Peyer's patch (tissue), 4 donors: Measurements from ENCODE around the gene SMARCC2.

Source experiments
- CTCF ChIP-seq, 6 experiments: fragments of 450-650 bp in 4 of 6; fragments of 200-600 bp in 2 of 6; sonication (generic) in 1 of 6; IDR thresholded peaks; one replicate each; pipeline ENCODE4 v1.5.1; 2017 to 2019; ENCODE audit warnings: antibody characterized with exemption in 6 of 6, mild to moderate bottlenecking in 3 of 6, moderate library complexity in 1 of 6
- POLR2A ChIP-seq, 2 donors: fragments of 450-650 bp; IDR thresholded peaks; one replicate each; pipeline ENCODE4 v1.5.1; 2017; ENCODE audit warnings: antibody characterized with exemption in 2 of 2, mild to moderate bottlenecking in 2 of 2, moderate library complexity in 2 of 2

- TF ChIP-seq CTCF (IDR thresholded peaks at IDR 0.05) (no peak), POLR2A (IDR thresholded peaks at IDR 0.05) (no peak)
Observed at GRCh38 chr12:56236091-56236490, 46.8 kb upstream of the SMARCC2 start.
